Epithelial cell of proximal tubule (primary cell): ENCODE data around the gene SLC25A29. TPM values are rescaled to one million over a fixed set of nuclear protein-coding genes. Genes with fewer than 3 reads are reported as not detected.

ENCODE experiments used
- DNase-seq: peaks from one replicate; pipeline ENCODE4 v3.0.0-alpha.2; 2011; ENCODE audit warnings: low read depth
- H3K4me3 ChIP-seq: 2 replicates; pipeline ENCODE4 v1.5.1; 2011; ENCODE audit warnings: low read depth, mild to moderate bottlenecking, low read length
- CTCF ChIP-seq: conservative IDR thresholded peaks from 2 replicates; pipeline ENCODE4 v1.5.1; 2012; ENCODE audit warnings: low read depth, mild to moderate bottlenecking, low read length
- total RNA-seq: library from RNA; depleted of rRNA; stranded (reverse); fragments of >200 nt; gene quantifications from 2 replicates; pipeline ENCODE4 v1.2.3, GENCODE V29; 2015

Gene SLC25A29
- total RNA-seq, 1 donor from 2014 or later = 106 TPM

GRCh38 chr14:100330388-100330931 lies 24.2 kb upstream of the SLC25A29 start:
- no peak for DNase-seq
- TF ChIP-seq CTCF = no peak
- no peak overlapping the region for H3K4me3 ChIP-seq

- TF ChIP-seq CTCF = no peak
- no peak overlapping the region for H3K4me3 ChIP-seq
- DNase-seq = no peak
Measured at GRCh38 chr14:100330007-100330344, 23.7 kb upstream of the SLC25A29 start.

GRCh38 chr14:100329233-100330006 lies 23.2 kb upstream of the SLC25A29 start:
- DNase-seq = no peak
- TF ChIP-seq CTCF = no peak
- no peak overlapping the region for H3K4me3 ChIP-seq

DNA sequence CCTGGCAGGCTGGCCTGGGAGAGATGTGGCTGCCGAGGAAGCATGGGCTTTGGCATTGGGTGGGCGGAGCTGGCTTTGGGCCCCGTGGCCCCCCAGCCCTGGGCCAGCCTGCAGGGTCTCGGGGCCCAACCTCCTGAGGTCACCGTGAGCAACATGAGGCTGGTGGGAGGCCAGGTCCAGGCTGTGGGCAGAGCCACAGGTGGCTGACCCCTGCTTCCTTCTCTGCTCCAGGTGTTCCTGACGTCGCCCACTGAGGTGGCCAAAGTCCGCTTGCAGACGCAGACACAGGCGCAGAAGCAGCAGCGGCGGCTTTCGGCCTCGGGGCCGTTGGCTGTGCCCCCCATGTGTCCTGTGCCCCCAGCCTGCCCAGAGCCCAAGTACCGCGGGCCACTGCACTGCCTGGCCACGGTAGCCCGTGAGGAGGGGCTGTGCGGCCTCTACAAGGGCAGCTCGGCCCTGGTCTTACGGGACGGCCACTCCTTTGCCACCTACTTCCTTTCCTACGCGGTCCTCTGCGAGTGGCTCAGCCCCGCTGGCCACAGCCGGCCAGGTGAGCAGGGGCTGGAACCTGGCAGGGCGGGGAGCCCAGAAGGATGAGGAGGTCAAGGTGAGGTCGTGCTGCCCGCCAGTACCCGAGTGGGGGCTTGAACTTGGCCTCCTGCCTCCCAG lies 22.4 kb upstream of the SLC25A29 start:
- DNase-seq = no peak
- no peak for TF ChIP-seq CTCF
- H3K4me3 ChIP-seq = no peak overlapping the region

DNA sequence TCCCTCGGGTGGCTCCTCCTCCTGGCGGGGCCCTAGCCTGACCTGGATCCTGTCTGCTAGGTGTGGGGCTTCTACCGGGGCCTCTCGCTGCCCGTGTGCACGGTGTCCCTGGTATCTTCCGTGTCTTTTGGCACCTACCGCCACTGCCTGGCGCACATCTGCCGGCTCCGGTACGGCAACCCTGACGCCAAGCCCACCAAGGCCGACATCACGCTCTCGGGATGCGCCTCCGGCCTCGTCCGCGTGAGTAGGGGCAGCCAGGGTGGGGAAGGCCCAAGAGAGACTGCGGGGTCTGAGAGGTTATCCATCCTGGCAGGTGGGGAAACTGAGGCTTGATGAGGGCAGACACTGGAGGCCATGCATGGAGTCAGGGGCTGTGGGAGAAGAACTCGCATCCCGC lies 20.9 kb upstream of the SLC25A29 start:
- DNase-seq = no peak
- no peak for TF ChIP-seq CTCF
- no peak overlapping the region for H3K4me3 ChIP-seq

- H3K4me3 ChIP-seq = no peak overlapping the region
- TF ChIP-seq CTCF = no peak
- DNase-seq = no peak
Measured at GRCh38 chr14:100325958-100326357, 19.7 kb upstream of the SLC25A29 start.
